PC-3 (cell line): Measurements from ENCODE around the gene MAT1A. TPM values are rescaled to one million over a fixed set of nuclear protein-coding genes. Genes with fewer than 3 reads are reported as not detected.

Experiments
- ATAC-seq: fragments of 200-7000 bp; cut with Tn5 transposase; 2 replicates; pipeline ENCODE4 v1.9.1; 2020; ENCODE audit warnings: mild to moderate bottlenecking, moderate library complexity
- BruUV-seq: library from RNA; stranded (reverse); fragments of 400-500 nt; replicated peaks from 2 replicates; lab custom pipeline; 2021; lab: Mats Ljungman, UMichigan
- CTCF ChIA-PET: fragments of 300-600 bp; sonication (Branson Sonifier 250); formaldehyde crosslinking; loops from one replicate; lab custom pipeline; 2022; ENCODE audit warnings: antibody characterized with exemption; lab: Charles Lee
- POLR2A ChIA-PET: fragments of 300-600 bp; sonication (Branson Sonifier 250); formaldehyde crosslinking; loops from one replicate; lab custom pipeline; 2022; ENCODE audit warnings: antibody characterized with exemption; ENCODE audit not compliant: unreplicated experiment; lab: Charles Lee
- DNase-seq: peaks from one replicate; pipeline ENCODE4 v3.0.0-alpha.2; 2015
- H2AFZ ChIP-seq: fragments of 300-600 bp; sonication (generic); 2 replicates; pipeline ENCODE4 v1.6.0; 2016; ENCODE audit warnings: antibody characterized with exemption, low read length
- H3F3A ChIP-seq: fragments of 300-600 bp; sonication (generic); one replicate; pipeline ENCODE4 v1.6.0; 2017; ENCODE audit warnings: antibody characterized with exemption, low read length, control low read depth, mild to moderate bottlenecking; ENCODE audit not compliant: unreplicated experiment
- H3K27ac ChIP-seq: fragments of 300-600 bp; sonication (generic); 2 replicates; pipeline ENCODE4 v1.5.1; 2016; ENCODE audit warnings: mild to moderate bottlenecking, low read length
- H3K27me3 ChIP-seq: fragments of 300-600 bp; sonication (generic); 2 replicates; pipeline ENCODE4 v1.6.1; 2016; ENCODE audit warnings: low read length, mixed read lengths
- H3K36me3 ChIP-seq: fragments of 300-600 bp; sonication (generic); 2 replicates; pipeline ENCODE4 v1.6.1; 2016; ENCODE audit warnings: low read depth, mixed run types, low read length, mixed read lengths
- H3K4me1 ChIP-seq: fragments of 300-600 bp; sonication (generic); 2 replicates; pipeline ENCODE4 v1.5.1; 2016; ENCODE audit warnings: low read length; ENCODE audit not compliant: insufficient read depth
- H3K4me2 ChIP-seq: fragments of 300-600 bp; sonication (generic); 2 replicates; pipeline ENCODE4 v1.6.0; 2016; ENCODE audit warnings: low read length
- H3K4me3 ChIP-seq: fragments of 300-600 bp; sonication (generic); 2 replicates; pipeline ENCODE4 v1.5.1; 2016; ENCODE audit warnings: mild to moderate bottlenecking, low read length, mixed read lengths
- H3K79me2 ChIP-seq: fragments of 300-600 bp; sonication (generic); 2 replicates; pipeline ENCODE4 v1.6.1; 2017; ENCODE audit warnings: low read length, mixed read lengths
- H3K9ac ChIP-seq: fragments of 300-600 bp; sonication (generic); 2 replicates; pipeline ENCODE4 v1.6.0; 2016; ENCODE audit warnings: mild to moderate bottlenecking, low read length
- H3K9me2 ChIP-seq: fragments of 300-600 bp; sonication (generic); replicated peaks from 2 replicates; pipeline ENCODE4 v1.6.1; 2016; ENCODE audit warnings: mixed run types, low read length, mixed read lengths
- H3K9me3 ChIP-seq: fragments of 300-600 bp; sonication (generic); 2 replicates; pipeline ENCODE4 v1.6.1; 2016; ENCODE audit warnings: low read length, mixed read lengths
- H4K20me1 ChIP-seq: fragments of 300-600 bp; sonication (generic); 2 replicates; pipeline ENCODE4 v1.6.1; 2016; ENCODE audit warnings: low read length, mixed read lengths
- EZH2 ChIP-seq: fragments of 300-600 bp; sonication (generic); IDR thresholded peaks from one replicate; pipeline ENCODE4 v1.6.1; 2017; ENCODE audit warnings: antibody characterized with exemption, mild to moderate bottlenecking, low read length; ENCODE audit not compliant: unreplicated experiment
- EZH2phosphoT487 ChIP-seq: fragments of 300-600 bp; sonication (generic); IDR thresholded peaks from 2 replicates; pipeline ENCODE4 v1.6.1; 2018; ENCODE audit warnings: mild to moderate bottlenecking, antibody characterized with exemption, low read length, borderline replicate concordance
- intact Hi-C: fragments of 100-400 bp; cut with micrococcal nuclease; formaldehyde crosslinking; loops from 2 replicates; pipeline ENCODE4 v1.9.0; 2023
- total RNA-seq: library from RNA; depleted of rRNA; stranded (reverse); fragments of >200 nt; gene quantifications from 2 replicates; pipeline ENCODE4 v1.2.3, GENCODE V29; 2014
- TF ChIP-seq, protein P1 (sequence below): fragments of 300-600 bp; sonication (generic); conservative IDR thresholded peaks from 2 replicates; pipeline ENCODE4 v1.5.1; 2017; ENCODE audit warnings: antibody characterized with exemption, low read depth, mild to moderate bottlenecking, low read length

MAT1A gene
- total RNA-seq, 1 experiment from 2014 or later: not detected

GRCh38 chr10:80275756-80276155 lies 13.7 kb downstream of the MAT1A start:
- Histone ChIP-seq H4K20me1 (no peaks in the 10 kb centered on the region), H3K4me3 (no peak overlapping the region), H3K36me3 (no peaks in the 10 kb centered on the region), H3K4me2 (no peak overlapping the region), H3K27me3 (no peaks in the 10 kb centered on the region), H3K27ac (no peak overlapping the region), H3F3A (no peaks in the 10 kb centered on the region), H3K9me2 (no peaks in the 10 kb centered on the region), H3K4me1 (no peaks in the 10 kb centered on the region), H3K79me2 (no peaks in the 10 kb centered on the region), H2AFZ (no peak overlapping the region), H3K9ac (no peak overlapping the region), H3K9me3 (no peaks in the 10 kb centered on the region)
- DNase-seq (no peak), ATAC-seq (no peak)
- BruUV-seq: no TSS peak
- TF ChIP-seq EZH2phosphoT487: no peak
- TF ChIP-seq, protein P1, sequence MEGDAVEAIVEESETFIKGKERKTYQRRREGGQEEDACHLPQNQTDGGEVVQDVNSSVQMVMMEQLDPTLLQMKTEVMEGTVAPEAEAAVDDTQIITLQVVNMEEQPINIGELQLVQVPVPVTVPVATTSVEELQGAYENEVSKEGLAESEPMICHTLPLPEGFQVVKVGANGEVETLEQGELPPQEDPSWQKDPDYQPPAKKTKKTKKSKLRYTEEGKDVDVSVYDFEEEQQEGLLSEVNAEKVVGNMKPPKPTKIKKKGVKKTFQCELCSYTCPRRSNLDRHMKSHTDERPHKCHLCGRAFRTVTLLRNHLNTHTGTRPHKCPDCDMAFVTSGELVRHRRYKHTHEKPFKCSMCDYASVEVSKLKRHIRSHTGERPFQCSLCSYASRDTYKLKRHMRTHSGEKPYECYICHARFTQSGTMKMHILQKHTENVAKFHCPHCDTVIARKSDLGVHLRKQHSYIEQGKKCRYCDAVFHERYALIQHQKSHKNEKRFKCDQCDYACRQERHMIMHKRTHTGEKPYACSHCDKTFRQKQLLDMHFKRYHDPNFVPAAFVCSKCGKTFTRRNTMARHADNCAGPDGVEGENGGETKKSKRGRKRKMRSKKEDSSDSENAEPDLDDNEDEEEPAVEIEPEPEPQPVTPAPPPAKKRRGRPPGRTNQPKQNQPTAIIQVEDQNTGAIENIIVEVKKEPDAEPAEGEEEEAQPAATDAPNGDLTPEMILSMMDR: no peak
- TF ChIP-seq EZH2: no peak
- POLR2A ChIA-PET: no interaction called here
- CTCF ChIA-PET: no interaction called here
- intact Hi-C loops: no loop called here

GRCh38 chr10:80275135-80275498 lies 14.3 kb downstream of the MAT1A start:
- ATAC-seq (no peak), DNase-seq (no peak)
- Histone ChIP-seq H3K4me3 (no peak overlapping the region), H3K27ac (no peak overlapping the region), H3K27me3 (no peaks in the 10 kb centered on the region), H4K20me1 (no peaks in the 10 kb centered on the region), H3K79me2 (no peaks in the 10 kb centered on the region), H3K9me2 (no peaks in the 10 kb centered on the region), H3K4me1 (no peaks in the 10 kb centered on the region), H3K36me3 (no peaks in the 10 kb centered on the region), H3K9ac (no peak overlapping the region), H3K4me2 (no peak overlapping the region), H2AFZ (no peak overlapping the region), H3K9me3 (no peaks in the 10 kb centered on the region), H3F3A (no peaks in the 10 kb centered on the region)
- ChIA-PET CTCF (no interaction called here), POLR2A (no interaction called here)
- BruUV-seq: no TSS peak
- intact Hi-C loops: no loop called here
- TF ChIP-seq EZH2phosphoT487 (no peak), EZH2 (no peak)
- TF ChIP-seq, protein P1: no peak

- Histone ChIP-seq H3F3A (no peaks in the 10 kb centered on the region), H3K36me3 (no peaks in the 10 kb centered on the region), H3K27me3 (no peaks in the 10 kb centered on the region), H3K4me3 (no peak overlapping the region), H3K27ac (no peak overlapping the region), H3K9ac (no peak overlapping the region), H3K79me2 (no peaks in the 10 kb centered on the region), H3K9me3 (no peaks in the 10 kb centered on the region), H3K4me1 (no peaks in the 10 kb centered on the region), H4K20me1 (no peaks in the 10 kb centered on the region), H3K4me2 (no peak overlapping the region), H3K9me2 (no peaks in the 10 kb centered on the region), H2AFZ (no peak overlapping the region)
- ATAC-seq (no peak), DNase-seq (no peak)
- CTCF ChIA-PET: no interaction called here
- intact Hi-C loops: no loop called here
- no TSS peak for BruUV-seq
- POLR2A ChIA-PET: no interaction called here
- no peak for TF ChIP-seq EZH2
- TF ChIP-seq, protein P1: no peak
- no peak for TF ChIP-seq EZH2phosphoT487
These were observed 14.9 kb downstream of the MAT1A start for GRCh38 chr10:80274396-80275134.
